Measurements from ENCODE around the gene SUSD1.

The SUSD1 gene

DNA sequence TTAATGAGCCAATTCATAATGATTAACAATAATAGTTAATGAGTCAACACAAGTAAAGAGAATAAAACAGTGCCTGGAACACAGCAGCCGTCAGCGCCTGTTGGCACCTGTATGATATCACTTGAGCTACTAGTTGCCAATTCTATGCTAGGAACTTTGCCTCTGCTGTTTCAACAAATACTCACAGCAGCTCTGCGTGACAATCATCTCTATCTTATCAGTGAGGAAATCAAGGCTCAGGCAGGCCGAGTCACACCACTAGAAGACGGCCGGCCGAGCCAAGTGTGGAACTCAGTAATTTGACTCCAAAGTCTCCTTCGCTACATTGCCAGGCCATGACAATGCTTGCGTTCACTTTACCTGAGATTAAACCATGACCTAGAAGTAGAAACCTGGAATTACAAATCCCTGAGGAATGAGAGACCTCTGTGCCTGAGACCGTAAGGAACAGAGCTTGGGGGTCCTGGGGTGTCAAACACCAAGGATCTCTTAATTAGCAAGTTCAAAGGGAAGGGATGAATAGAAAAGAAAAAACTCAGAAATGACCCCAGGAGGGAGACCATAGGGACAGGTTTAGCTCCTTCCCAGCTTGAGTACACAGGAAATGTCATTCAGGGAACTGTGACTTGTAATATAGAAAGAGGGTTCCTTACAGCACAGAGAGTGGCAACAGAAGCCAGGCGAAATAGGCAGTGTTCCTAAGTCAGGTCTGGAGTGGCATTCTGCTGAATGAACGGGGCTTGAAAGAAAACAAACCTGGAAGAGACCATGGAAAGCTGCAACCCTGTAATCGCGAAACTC is 109.1 kb downstream of the SUSD1 start:
- DNase-seq (ENCODE audit: low spot score), result no peak

DNA sequence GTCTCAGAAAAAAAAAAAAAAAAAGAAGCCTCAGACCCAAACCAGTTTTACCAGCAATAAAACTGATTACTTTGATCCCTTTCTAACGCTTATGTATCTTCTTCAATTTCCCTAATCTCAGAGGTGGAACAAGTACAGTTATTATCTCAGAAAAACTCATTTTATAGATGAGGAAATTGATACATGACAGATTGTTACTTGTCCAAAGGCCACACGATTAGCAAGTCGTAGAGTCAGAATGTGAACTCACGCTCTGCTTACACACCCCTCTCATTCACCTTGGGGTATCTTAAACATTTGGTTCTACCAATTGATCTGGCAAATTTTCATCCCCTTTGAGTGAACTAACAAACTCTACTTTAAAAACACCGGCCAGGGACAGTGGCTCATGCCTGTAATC is 110.2 kb downstream of the SUSD1 start:
- no peak for DNase-seq (ENCODE audit: low spot score)

DNA sequence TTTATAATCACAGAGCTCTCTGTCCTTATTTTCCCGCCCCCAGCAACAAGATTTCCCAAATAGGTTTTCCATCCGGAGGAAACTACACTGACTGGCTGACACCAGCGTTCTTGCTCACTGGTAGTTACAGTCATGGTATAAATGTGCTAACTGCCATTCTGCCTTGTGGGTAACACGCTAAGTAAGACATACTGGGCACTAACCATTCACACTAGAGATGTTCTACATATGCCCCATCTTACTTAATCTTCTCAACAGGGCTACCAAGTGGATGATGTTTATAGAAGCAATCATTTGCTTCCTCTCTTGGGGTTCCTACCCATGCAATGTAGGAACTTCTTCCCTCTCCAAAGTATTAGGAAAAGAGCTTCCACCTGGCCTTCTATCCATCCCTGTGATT is 111.5 kb downstream of the SUSD1 start:
- no peak for DNase-seq (ENCODE audit: low spot score)

DNA sequence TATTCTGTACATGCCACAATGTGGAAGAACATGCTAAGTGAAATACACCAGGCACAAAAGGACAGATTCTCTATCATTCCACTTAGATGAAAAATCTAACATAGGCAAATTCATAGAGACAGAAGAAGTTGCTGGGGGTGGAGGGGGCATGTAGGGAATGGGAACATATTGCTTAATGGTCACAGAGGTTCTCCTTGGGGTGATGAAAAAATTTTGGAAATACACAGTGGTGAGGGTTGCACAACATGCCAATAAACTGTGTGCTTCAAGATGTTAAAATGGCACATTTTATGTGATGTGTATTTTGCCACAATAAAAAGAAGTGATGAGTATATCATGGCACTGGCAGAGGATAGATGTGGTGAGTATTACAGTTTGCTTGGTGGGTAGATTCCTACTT is 111.9 kb downstream of the SUSD1 start:
- DNase-seq (ENCODE audit: low spot score), result no peak

DNA sequence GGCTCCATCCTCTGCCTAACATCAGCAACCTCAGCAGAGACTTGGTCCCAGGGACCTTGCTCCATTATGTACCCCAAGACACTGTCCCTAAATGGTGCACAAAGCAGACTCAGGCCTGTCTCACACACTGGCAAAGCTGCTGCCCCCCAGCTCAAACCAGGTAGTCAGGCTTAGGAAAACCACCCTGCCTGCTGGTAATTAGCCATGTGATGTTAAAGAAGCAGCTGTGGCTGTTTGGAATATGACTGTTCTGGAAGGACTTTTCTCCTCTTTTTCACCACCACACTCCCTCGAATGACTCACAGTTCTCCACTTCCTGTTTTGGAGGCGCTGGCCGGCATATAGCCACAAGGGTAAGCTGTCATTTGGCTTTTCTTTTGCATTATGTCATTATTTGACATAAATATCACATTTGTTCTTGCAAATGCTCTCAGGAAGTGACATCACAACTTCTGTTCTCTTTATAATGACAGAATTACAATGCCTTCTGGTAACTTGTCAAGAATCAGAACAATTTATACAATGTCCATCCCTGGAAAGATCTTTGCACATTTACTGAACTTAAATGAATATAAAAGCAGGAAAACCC is 113.9 kb downstream of the SUSD1 start:
- DNase-seq (ENCODE audit: low spot score), result no peak

DNA sequence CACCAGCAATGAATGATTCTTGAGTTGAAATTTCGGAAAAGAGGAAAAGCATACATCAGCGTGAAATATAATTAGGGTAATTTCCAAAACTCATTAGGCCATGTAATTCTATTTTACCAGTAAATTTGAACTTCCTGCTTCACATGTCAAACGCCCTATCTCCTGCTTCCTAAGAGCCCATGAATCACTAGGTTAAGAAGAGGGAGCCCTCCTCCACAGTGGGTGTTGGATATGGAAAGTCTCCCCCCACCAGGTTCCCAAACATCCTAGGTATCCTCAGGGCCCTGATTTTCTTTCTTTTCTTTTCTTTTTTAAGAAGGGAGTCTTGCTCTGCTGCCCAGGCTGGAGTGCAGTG is 115.2 kb downstream of the SUSD1 start:
- no peak for DNase-seq (ENCODE audit: low spot score)

DNA sequence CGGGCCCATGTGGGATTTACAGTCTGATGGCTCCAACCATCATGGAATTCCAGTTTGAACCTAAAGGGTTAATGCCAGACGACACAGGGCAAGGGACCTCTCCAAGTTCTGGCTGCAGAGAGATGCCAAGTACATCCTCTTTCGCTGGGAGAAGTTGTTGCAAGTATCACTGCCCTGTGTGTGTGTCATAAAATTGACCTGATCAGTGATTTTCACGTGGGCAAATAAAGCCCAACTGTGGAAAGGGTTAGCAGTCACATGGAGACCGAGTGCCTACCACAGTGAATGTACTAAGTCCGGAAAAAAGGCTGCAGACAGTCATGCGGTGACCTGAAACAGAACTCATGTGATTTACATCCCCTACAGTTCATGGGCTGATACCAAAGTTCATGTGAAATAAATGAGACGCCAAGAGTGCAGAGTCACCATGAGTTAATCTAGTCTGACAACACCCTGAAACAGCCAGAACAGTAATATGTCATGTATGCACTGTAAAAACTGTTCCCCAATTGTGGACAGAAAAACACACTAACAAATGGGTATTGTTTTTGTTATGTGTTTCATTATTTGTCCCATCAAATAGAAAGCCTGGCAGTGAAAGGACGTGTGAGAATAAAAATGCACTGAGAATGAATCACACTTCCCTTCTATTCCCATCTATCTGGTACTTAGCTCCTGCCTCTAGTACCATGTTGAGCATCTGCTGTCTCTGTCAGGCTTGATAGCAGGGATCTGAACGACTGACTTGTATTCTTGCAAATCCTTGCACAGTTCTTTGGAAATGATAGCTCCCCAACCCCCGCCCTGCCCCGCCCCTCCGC is 115.7 kb downstream of the SUSD1 start:
- DNase-seq (ENCODE audit: low spot score), result no peak

DNA sequence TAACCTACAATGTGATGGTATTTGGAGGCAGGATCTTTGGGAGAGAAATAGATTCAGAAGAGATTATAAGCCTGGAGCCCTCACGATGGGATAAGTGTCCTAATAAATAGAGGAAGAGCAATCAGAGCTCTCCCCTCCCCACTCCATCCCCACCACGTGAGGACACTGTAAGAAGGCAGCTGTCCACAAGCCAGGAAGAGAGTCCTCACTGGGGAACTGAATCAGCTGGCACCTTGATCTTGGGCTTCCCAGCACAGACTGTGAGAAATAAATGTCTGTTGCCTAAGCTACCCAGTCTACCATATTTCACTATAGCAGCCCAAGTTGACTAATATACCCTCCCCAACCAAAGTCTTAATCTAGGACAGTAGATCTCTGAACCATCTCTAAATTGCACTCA is 118.1 kb downstream of the SUSD1 start:
- DNase-seq (ENCODE audit: low spot score), result no peak

DNA sequence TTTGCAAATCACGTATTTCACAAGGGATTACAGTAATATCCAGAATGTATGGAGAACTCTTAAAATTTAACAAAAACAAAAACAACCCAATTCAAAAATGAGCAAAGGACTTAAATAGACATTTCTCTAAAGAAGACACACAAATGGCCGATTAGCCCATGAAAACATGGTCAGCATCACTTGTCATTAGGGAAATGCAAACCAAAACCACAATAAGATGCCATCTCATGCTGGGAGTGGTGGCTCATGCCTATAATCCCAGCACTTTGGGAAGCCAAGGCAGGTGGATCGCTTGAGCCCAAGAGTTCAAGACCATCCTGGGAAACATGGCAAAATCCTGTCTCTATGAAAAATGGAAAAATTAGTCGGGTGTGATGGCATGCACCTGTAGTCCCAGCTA is 120.2 kb downstream of the SUSD1 start:
- no peak for DNase-seq (ENCODE audit: low spot score)

DNA sequence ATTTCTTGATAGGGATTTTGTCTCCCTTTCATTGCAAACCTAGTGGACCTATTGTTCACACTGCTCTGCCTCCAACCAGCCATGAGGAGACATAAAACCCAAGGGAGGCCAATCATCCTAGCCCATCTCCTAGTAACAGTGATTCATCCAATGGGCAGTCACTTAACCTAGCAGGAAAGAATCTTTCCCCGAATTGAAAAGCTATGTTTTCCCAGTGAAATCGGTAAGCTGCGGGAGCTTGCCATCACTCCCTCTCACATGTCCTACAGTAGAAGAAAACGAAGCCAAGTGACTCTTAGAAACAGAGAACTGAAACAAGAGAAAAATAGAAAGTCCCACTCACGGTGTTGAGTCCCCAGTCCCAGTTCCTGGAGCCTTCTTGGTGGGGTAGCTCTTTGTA is 123.3 kb downstream of the SUSD1 start:
- DNase-seq (ENCODE audit: low spot score), result no peak

DNA sequence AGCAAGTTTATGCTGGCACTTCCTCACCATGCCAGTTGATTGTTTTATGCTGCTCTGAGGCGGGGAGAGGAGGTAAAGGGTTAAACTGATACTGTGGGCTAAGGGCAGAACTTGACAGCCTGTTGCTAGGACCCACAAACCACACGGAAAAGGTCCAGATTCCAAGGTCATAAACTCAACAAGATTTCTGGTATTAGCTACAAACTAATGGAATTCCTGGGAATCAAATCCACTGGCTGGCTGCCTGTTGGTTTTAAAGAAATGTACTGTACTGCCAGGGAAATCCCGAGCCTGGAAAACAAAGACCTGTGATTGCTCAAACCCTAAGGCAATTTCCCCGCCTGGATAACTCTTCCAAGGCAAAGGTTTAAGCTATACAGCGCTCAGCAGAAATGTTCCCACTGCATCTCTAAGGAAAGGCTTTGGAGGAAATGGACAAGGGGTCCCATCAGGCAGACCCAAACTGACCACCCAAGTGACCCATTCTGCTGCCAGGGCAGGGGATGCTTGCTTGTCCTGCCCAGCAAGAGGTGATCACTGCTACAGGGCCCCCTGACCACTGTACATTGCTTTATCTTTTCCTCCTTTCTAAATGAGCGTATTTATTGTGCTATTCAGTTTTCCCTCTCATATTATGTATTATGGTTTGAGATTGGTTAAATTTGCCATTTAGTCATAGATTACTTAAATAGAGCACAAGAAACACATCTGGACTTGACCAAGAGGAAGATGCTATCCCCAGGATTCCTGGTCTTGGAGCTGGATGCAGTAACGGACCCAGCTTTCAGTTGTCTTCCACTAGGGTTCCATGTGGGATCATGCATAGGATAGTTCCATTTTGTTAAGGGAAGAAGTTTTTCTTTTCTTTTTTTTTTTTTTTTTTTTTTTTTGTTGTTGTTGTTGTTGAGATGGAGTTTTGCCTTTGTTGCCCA is 124.3 kb downstream of the SUSD1 start:
- DNase-seq (ENCODE audit: low spot score), result no peak

DNA sequence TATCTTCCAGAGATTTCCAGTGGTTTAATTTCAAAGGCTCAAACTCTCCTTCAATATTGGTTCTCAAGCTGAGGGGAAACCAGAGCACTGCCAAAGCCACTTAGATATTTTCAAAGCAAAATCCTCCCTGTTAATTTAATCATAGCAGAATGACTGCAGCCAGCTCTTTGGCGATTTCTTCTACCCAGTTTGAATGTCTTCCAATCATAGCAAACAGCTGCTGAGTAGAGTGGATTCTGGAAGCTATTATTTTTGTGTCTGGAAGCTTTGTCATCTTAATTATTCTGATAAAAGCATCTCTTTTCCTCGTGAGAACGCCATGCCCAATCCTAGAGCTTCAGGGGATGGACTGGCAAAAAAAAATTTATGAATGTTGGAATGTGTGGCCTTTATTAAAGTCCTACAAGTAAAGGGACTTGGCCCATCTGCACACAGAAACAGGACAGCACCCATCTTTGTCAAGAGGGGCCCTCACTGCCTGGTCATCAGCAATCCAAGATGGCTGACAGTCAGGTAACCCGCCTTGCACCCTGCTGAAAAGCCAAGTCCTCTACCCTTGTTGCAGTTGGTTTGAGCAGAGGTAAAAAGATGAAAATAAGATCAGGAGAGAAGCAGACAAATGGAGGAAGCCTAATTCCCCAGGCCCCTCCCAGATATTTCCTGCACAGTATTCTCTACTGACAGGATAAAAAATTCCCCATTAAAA is 125.1 kb downstream of the SUSD1 start:
- no peak for DNase-seq (ENCODE audit: low spot score)

DNA sequence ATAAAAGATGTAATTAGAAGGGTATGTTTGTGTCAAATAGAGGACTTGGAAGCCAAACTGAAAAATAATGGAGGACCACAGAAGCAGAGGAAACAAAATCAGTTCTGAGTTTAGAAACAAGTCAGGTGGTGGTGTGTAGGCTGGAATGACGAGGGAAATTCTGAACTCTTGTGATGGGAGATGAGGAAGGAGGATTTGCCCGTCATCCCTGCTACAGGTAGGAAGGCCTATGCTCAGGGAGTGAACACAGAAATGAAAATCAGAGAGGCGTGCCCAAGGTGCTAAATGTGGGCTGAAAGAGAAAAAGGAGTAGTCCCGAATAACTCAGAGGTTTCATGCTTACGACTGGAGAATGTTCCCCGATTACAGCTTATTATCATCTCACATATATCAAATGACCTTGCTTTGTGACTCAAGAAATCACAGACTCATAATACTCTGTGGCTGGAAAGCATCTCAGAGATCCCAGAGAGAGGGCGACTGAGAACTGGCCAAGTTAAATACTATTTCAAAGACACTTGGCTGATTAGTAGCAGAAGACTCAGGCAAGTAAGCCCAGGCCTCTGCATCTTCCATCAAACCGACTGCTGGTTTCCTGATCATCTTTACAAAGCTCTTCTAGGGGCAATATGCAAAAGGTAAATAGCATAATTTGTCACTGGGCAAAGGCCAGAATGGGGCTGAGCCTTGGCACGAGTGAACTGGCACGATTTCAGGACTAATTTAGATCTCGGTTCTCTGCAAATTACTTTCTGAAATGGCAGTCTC is 126.0 kb downstream of the SUSD1 start:
- no peak for DNase-seq (ENCODE audit: low spot score)

DNA sequence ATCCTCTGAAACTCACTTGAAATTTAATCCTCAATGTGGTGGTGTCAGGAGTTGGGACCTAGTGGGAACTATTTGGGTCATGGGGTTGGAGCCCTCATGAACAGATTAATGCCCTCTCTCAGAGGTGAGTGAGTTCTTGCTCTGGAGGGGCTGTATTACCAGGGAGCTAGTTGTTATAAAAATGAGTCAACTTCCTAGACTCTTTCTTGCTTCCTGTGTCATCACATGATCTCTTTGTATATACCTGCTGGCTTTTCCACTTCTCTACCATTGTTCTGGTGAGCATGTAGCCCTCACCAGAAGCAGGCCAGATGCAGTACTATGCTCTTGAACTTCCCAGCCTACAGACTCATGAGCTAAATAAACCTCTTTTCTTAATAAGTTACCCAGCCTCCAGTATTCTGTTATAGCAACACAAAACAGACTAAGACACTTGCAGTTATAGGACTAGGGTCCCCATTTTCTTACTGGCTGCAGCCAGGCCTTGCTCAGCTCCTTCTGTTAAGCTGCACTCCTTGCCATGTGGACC is 127.5 kb downstream of the SUSD1 start:
- DNase-seq (ENCODE audit: low spot score), result no peak

DNA sequence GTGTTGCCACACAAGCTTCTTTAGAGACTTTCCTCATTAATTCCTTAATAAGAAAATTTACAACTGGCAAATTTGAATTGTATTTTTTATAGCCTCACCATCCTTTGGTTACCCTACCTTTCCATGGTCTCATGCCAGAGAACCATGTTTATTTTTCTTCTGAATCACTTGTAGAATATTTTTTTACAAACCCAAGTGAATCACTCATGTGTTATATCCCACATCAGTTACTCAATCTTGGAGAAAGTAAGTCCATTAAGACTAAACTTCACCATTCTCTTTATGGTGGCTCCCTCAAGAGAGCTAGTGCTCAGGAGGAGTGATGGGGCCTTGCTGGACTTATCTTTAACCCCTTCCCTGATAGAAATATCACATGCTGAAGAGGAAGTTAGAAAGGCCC is 128.9 kb downstream of the SUSD1 start:
- no peak for DNase-seq (ENCODE audit: low spot score)

DNA sequence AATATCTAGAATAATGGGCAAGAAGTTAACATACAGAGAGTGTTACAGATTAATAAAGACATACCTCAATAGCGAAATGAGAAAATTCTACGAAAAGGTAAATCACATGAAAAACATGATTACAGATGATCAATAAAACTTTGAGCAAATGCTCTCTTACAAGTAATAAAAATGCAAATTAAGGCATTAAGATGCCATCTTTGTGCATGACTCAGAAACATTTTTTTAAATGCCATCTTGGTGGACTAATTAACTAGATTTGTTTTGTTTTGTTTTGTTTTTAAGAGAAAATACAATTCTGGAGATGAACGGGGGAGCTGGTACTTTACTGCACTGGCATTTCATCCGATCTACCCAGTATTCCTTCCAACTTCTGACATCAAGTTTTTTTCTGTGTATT is 130.2 kb downstream of the SUSD1 start:
- no peak for DNase-seq (ENCODE audit: low spot score)

DNA sequence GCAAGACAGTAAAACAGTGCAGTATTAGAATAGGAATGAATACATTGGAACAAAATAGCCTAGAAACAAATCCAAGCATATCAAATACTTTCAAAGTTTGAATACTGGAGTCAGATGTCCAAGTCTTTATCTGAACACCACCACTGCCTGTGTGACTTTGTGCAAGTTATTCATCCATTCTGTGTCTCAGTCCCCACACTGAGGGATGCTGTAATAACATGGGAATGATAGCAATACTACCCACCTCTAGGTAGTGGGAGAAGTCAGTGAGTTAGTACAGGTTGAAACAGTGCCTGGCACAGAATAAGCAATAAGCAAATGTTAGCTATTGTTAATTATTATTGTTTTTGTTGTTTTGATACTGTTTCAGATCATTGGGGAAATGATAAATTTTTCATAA is 130.9 kb downstream of the SUSD1 start:
- no peak for DNase-seq (ENCODE audit: low spot score)

DNA sequence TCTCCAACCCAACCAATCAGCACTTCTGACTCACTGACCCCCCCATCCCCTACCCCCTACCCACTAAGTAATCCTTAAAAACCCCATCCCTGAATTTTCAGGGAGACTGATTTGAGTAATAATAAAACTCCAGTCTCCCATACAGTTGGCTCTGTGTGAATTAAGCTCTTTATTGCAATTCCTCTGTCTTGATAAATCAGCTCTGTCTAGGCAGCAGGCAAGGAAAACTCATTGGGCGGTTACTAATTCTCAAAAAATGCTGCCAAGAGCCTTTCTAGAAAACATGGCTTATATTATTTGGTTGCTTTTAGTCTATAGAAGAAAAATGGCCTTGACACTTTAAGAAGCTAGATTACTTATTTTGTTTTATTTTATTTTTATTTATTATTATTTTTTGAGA is 131.7 kb downstream of the SUSD1 start:
- no peak for DNase-seq (ENCODE audit: low spot score)

DNA sequence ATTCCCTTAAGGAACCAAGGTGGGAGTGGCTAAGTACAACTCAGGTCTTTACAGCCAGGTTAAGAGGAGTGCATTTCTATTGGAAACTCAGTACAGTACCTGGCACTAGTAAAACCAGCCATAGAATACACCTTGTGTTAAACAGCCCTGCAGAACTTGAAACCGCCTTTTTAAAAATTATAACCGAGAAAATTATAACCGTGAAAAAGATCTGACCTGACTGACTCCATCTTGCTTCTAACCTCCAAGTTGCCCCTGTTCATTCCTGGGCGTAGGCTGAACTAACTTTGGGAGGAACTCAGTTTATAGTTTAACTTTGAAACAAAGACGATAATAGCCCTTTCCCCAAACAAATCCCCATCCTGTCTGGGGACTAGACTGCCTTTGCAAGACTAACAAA is 132.3 kb downstream of the SUSD1 start:
- DNase-seq (ENCODE audit: low spot score), result no peak

DNA sequence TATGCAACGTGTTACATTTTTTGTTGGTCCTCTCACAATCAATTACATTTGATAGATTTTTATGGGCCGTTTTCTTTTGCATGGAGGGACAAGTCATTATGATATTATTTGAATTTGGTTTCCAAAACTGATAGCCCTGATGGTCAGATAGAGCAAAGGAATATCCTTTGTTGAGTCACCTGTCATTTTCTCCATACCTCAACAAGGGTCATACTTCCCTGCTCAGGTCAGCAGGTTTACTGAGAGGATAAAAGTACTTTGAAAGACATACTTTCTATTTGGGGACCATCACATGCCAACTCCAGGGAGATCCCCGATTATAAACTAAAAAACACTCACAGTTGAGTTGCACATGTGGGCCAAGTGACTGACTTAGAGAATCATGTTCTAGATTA is 132.9 kb downstream of the SUSD1 start:
- no peak for DNase-seq (ENCODE audit: low spot score)

Data from ecto neural progenitor cell (in vitro differentiated cells).